ENCODE data around the gene DDC. TPM values are rescaled to one million over a fixed set of nuclear protein-coding genes. Genes with fewer than 3 reads are reported as not detected.
"Not testable (repeated sequence)": the region's sequence is repeated elsewhere in the genome, so short reads cannot be mapped to it uniquely, and the experiment has no call there.

DDC gene
- total RNA-seq, 1 donor from 2014 or later = 3.8 TPM

DNA sequence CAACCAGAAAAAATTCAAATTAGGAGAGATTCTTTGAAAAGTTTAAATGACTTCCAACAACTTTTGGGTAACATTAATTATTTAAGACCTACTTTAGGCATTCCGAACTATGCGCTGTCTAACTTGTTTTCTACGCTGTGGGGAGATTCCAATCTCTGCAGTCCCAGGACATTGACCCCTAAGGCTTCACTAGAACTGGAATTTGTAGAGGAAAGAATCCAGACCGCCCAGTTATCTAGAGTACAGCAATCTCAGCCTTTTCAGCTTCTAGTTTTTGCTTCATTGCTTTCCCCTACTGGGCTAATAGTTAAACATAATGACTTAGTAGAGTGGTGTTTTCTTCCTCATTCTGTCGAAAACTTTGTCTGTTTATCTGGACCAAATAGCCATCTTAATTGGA lies 14.9 kb upstream of the DDC start:
- Mint-ChIP-seq H3K27ac (ENCODE audit: unreplicated experiment) (peak overlapping the region; percentile 1), H3K36me3 (ENCODE audit: unreplicated experiment) (peaks cover 23% of the 10 kb centered on the region), H3K27me3 (ENCODE audit: unreplicated experiment) (peaks cover 2% of the 10 kb centered on the region), H3K4me3 (ENCODE audit: unreplicated experiment) (no peak overlapping the region), H3K9me3 (ENCODE audit: unreplicated experiment) (peaks cover 17% of the 10 kb centered on the region), H3K4me1 (ENCODE audit: low read depth, unreplicated experiment) (peaks cover 29% of the 10 kb centered on the region)
- DNase-seq = no peak
- TF ChIP-seq, protein P1, sequence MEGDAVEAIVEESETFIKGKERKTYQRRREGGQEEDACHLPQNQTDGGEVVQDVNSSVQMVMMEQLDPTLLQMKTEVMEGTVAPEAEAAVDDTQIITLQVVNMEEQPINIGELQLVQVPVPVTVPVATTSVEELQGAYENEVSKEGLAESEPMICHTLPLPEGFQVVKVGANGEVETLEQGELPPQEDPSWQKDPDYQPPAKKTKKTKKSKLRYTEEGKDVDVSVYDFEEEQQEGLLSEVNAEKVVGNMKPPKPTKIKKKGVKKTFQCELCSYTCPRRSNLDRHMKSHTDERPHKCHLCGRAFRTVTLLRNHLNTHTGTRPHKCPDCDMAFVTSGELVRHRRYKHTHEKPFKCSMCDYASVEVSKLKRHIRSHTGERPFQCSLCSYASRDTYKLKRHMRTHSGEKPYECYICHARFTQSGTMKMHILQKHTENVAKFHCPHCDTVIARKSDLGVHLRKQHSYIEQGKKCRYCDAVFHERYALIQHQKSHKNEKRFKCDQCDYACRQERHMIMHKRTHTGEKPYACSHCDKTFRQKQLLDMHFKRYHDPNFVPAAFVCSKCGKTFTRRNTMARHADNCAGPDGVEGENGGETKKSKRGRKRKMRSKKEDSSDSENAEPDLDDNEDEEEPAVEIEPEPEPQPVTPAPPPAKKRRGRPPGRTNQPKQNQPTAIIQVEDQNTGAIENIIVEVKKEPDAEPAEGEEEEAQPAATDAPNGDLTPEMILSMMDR (IDR thresholded peaks at IDR 0.05; ENCODE audit: partially characterized antibody, unreplicated experiment) = no peak

DNA sequence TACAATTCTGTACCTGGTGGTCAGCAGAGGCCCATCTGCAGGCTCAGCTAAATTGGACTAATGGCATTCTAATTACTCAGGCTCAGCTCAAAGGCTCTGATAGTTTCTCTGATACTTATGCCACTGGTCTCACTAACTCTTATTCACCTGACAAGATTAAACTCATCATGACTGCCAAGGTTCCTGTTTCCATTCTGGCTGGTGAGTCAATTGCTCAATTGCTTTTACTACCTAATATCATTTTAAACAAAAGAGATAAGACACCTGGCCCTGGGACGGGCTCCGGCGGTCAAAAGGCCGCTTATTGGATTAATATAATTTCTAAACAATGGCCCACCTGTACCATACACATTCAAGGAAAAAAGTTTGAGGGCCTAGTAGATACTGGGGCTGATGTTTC lies 12.9 kb upstream of the DDC start:
- not testable (repeated sequence) for DNase-seq; H3K4me3 Mint-ChIP-seq (ENCODE audit: unreplicated experiment); H3K27ac Mint-ChIP-seq (ENCODE audit: unreplicated experiment); H3K27me3 Mint-ChIP-seq (ENCODE audit: unreplicated experiment)
- H3K4me1 Mint-ChIP-seq (ENCODE audit: low read depth, unreplicated experiment) = peaks cover 29% of the 10 kb centered on the region
- H3K36me3 Mint-ChIP-seq (ENCODE audit: unreplicated experiment) = peaks cover 13% of the 10 kb centered on the region
- H3K9me3 Mint-ChIP-seq (ENCODE audit: unreplicated experiment) = peaks cover 18% of the 10 kb centered on the region

DNA sequence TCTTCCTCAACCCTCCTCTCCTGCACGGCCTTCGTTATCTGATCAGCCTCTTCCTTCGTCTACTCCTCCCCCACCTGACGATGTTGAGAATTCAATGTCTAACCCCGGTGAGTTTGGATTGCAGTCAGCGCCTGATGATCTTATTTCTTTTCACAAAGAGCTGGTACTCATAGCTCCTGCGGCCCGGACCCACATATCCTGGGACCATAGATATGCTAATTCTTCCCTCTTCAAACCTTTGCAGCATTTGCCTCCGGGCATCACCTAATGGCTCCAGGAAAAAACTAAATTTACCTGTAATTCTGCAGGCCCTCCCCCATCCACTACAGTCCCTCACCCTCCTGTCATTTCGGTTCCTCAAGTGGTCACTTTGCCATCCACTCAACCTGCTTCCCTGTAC lies 12.4 kb upstream of the DDC start:
- H3K4me1 Mint-ChIP-seq (ENCODE audit: low read depth, unreplicated experiment) = peaks cover 29% of the 10 kb centered on the region

DNA sequence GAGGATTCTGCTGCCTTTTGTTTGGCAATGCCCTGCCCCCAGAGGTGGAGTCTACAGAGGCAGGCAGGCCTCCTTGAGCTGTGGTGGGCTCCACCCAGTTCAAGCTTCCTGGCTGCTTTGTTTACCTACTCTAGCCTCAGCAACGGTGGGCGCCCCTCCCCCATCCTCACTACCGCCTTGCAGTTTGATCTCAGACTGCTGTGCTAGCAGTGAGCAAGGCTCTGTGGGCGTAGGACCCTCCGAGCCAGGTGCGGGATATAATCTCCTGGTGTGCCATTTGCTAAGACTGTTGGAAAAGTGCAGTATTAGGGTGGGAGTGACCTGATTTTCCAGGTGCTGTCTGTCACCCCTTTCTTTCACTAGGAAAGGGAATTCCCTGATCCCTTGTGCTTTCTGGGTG lies 11.2 kb upstream of the DDC start:
- peaks cover 16% of the 10 kb centered on the region for H3K9me3 Mint-ChIP-seq (ENCODE audit: unreplicated experiment)
- H3K36me3 Mint-ChIP-seq (ENCODE audit: unreplicated experiment); DNase-seq; H3K4me3 Mint-ChIP-seq (ENCODE audit: unreplicated experiment); H3K27ac Mint-ChIP-seq (ENCODE audit: unreplicated experiment); H3K27me3 Mint-ChIP-seq (ENCODE audit: unreplicated experiment): not testable (repeated sequence)
- peaks cover 29% of the 10 kb centered on the region for H3K4me1 Mint-ChIP-seq (ENCODE audit: low read depth, unreplicated experiment)

More for the DNA sequence above, 12.4 kb upstream of the DDC start:
- DNase-seq = no peak
- Mint-ChIP-seq H3K27me3 (ENCODE audit: unreplicated experiment) (peaks cover 2% of the 10 kb centered on the region), H3K27ac (ENCODE audit: unreplicated experiment) (peak overlapping the region; percentile 53), H3K9me3 (ENCODE audit: unreplicated experiment) (peaks cover 18% of the 10 kb centered on the region), H3K36me3 (ENCODE audit: unreplicated experiment) (peaks cover 12% of the 10 kb centered on the region), H3K4me3 (ENCODE audit: unreplicated experiment) (no peak overlapping the region)
- TF ChIP-seq, protein P1 (IDR thresholded peaks at IDR 0.05; ENCODE audit: partially characterized antibody, unreplicated experiment) = no peak

DNA sequence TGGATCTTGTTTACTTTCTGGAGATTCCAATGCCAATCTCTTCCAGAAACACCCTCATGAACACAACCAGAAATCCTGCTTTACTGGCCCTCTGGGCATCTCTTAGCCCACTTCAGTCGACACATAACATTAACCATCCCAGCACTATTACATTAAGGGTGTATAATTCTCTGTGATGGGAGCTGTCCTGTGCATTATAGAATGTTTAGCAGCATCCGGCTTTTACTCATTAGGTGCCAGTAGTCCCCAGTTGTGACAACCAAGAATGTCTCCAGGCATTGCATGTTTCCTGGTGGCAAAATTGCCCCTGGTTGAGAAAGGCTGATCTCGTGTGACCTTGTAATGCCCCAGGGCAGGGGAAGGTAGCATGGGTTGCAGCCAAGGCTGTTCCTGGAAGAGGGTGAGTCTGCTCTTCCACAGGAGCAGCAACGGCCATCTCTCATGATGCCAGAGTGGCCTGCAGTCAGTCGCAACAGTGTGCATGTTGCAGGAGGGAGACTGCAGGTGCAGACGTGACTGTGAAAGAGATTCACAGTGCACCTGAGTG lies 2.6 kb upstream of the DDC start:
- H3K4me3 Mint-ChIP-seq (ENCODE audit: unreplicated experiment) = no peak overlapping the region
- no peak overlapping the region for H3K27ac Mint-ChIP-seq (ENCODE audit: unreplicated experiment)
- TF ChIP-seq, protein P1 (IDR thresholded peaks at IDR 0.05; ENCODE audit: partially characterized antibody, unreplicated experiment) = no peak
- H3K4me1 Mint-ChIP-seq (ENCODE audit: low read depth, unreplicated experiment) = no peaks in the 10 kb centered on the region
- peaks cover 3% of the 10 kb centered on the region for H3K9me3 Mint-ChIP-seq (ENCODE audit: unreplicated experiment)
- no peak for DNase-seq
- peaks cover 4% of the 10 kb centered on the region for H3K27me3 Mint-ChIP-seq (ENCODE audit: unreplicated experiment)
- peaks cover 5% of the 10 kb centered on the region for H3K36me3 Mint-ChIP-seq (ENCODE audit: unreplicated experiment)

DNA sequence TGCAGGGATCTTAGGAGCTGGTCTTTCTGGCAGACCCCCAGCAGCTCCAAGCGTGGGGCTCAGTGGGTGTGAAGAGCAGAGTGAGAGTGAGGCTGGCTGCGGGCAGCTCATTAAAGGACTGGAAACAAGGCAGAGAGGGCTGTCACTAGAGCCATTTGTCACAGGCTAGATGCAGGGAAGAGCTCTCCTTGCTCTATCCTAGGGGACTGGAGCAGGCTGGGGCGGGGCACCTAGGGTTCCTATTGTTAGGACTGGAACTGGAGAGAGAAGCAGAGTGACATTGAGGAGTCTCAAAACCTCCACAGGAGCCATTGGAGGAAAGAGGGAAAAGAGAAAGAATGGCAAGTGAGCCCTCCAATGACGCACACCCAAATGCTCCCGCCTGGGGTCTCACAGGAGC lies 772 bp upstream of the DDC start:
- no peak for DNase-seq
- peaks cover 3% of the 10 kb centered on the region for H3K9me3 Mint-ChIP-seq (ENCODE audit: unreplicated experiment)
- H3K4me1 Mint-ChIP-seq (ENCODE audit: low read depth, unreplicated experiment) = peaks cover 4% of the 10 kb centered on the region
- H3K4me3 Mint-ChIP-seq (ENCODE audit: unreplicated experiment) = no peak overlapping the region
- TF ChIP-seq, protein P1 (IDR thresholded peaks at IDR 0.05; ENCODE audit: partially characterized antibody, unreplicated experiment) = no peak
- peak overlapping the region; percentile 3 for H3K27ac Mint-ChIP-seq (ENCODE audit: unreplicated experiment)
- peaks cover 5% of the 10 kb centered on the region for H3K36me3 Mint-ChIP-seq (ENCODE audit: unreplicated experiment)
- peaks cover 4% of the 10 kb centered on the region for H3K27me3 Mint-ChIP-seq (ENCODE audit: unreplicated experiment)

All from glutamatergic neuron (in vitro differentiated cells).